22Rv1 (cell line): ENCODE results near the gene COL11A2.

Source experiments
- CTCF ChIP-seq: fragments of 450-650 bp; IDR thresholded peaks from 2 replicates; pipeline ENCODE4 v1.5.1; 2017; ENCODE audit warnings: mild to moderate bottlenecking
- ZFX ChIP-seq: fragments of 450-650 bp; IDR thresholded peaks from 2 replicates; pipeline ENCODE4 v1.6.1; 2017; ENCODE audit warnings: antibody characterized with exemption, borderline replicate concordance

GRCh38 chr6:33195304-33196165 lies 3.3 kb upstream of the COL11A2 start:
- no peak for TF ChIP-seq CTCF
- TF ChIP-seq ZFX: no peak
